Endodermal cell (in vitro differentiated cells): Measurements from ENCODE around the gene TYK2. TPM values are rescaled to one million over a fixed set of nuclear protein-coding genes. Genes with fewer than 3 reads are reported as not detected.

Experiments used
- DNase-seq: peaks from one replicate; pipeline ENCODE4 v3.0.0-alpha.2; 2017
- H3K27ac ChIP-seq: 2 replicates; pipeline ENCODE4 v1.5.1; 2013; ENCODE audit warnings: mild to moderate bottlenecking, low read depth, low read length, moderate library complexity
- H3K27me3 ChIP-seq: 2 replicates; pipeline ENCODE4 v1.6.1; 2013; ENCODE audit warnings: mild to moderate bottlenecking, low read length, moderate library complexity; ENCODE audit not compliant: insufficient read depth, control insufficient read depth, poor library complexity, severe bottlenecking
- H3K36me3 ChIP-seq: 2 replicates; pipeline ENCODE4 v1.7.0; 2013; ENCODE audit warnings: mild to moderate bottlenecking, low read length, moderate library complexity; ENCODE audit not compliant: control insufficient read depth, insufficient read depth
- H3K4me1 ChIP-seq: one replicate; pipeline ENCODE4 v1.7.0; 2013; ENCODE audit warnings: low read length; ENCODE audit not compliant: control insufficient read depth, insufficient read depth
- H3K4me3 ChIP-seq: 2 replicates; pipeline ENCODE4 v1.5.1; 2013; ENCODE audit warnings: mild to moderate bottlenecking, low read length, moderate library complexity
- H3K9ac ChIP-seq: 2 replicates; pipeline ENCODE4 v1.6.1; 2013; ENCODE audit warnings: mild to moderate bottlenecking, low read length, moderate library complexity; ENCODE audit not compliant: poor library complexity, severe bottlenecking; ENCODE audit errors: extremely low read depth
- H3K9me3 ChIP-seq: 2 replicates; pipeline ENCODE4 v1.6.1; 2013; ENCODE audit warnings: mild to moderate bottlenecking, low read length, moderate library complexity; ENCODE audit not compliant: control insufficient read depth
- H3K27ac Mint-ChIP-seq: 2 replicates; pipeline ENCODE4 v1.8.0; 2020; ENCODE audit warnings: mixed read lengths
- H3K27me3 Mint-ChIP-seq: 2 replicates; pipeline ENCODE4 v1.8.0; 2021; ENCODE audit warnings: mild to moderate bottlenecking, mixed read lengths; ENCODE audit not compliant: insufficient read depth
- H3K36me3 Mint-ChIP-seq: 2 replicates; pipeline ENCODE4 v1.8.0; 2020; ENCODE audit warnings: low read depth, mixed read lengths
- H3K4me1 Mint-ChIP-seq: 2 replicates; pipeline ENCODE4 v1.8.0; 2020; ENCODE audit warnings: mixed read lengths
- H3K4me3 Mint-ChIP-seq: 2 replicates; pipeline ENCODE4 v1.8.0; 2020; ENCODE audit warnings: mild to moderate bottlenecking, moderate library complexity, mixed read lengths
- H3K9me3 Mint-ChIP-seq: 2 replicates; pipeline ENCODE4 v1.8.0; 2020; ENCODE audit warnings: mild to moderate bottlenecking, mixed read lengths
- CTCF ChIP-seq: fragments of 200-600 bp; sonication (generic); conservative IDR thresholded peaks from 2 replicates; pipeline ENCODE4 v1.5.0; 2021; ENCODE audit warnings: antibody characterized with exemption, mild to moderate bottlenecking
- WGBS, 2 experiments: methylation state at CpG; one replicate each; pipeline versions ENCODE4 v1.1.5 to v1.1.7; 2013; ENCODE audit warnings: missing lambda C conversion rate in 2 of 2, mixed read lengths in 1 of 2; ENCODE audit not compliant: insufficient coverage in 1 of 2, insufficient read length in 1 of 2; 5-methylcytosine and 5-hydroxymethylcytosine counted together
- total RNA-seq, 2 donors: library from RNA; stranded (reverse); fragmentation: NEBNext Ultra II Directional in 1 of 2; extraction: Animal tissue kit (Norgen Biotek cat#: 25700) in 1 of 2; gene quantifications; 2 replicates in 1 of 2; 3 replicates in 1 of 2; pipeline ENCODE4 v1.2.1, GENCODE V29; 2021

The TYK2 gene
- total RNA-seq, 2 donors from 2014 or later, result 63.5 to 65.8 TPM

DNA sequence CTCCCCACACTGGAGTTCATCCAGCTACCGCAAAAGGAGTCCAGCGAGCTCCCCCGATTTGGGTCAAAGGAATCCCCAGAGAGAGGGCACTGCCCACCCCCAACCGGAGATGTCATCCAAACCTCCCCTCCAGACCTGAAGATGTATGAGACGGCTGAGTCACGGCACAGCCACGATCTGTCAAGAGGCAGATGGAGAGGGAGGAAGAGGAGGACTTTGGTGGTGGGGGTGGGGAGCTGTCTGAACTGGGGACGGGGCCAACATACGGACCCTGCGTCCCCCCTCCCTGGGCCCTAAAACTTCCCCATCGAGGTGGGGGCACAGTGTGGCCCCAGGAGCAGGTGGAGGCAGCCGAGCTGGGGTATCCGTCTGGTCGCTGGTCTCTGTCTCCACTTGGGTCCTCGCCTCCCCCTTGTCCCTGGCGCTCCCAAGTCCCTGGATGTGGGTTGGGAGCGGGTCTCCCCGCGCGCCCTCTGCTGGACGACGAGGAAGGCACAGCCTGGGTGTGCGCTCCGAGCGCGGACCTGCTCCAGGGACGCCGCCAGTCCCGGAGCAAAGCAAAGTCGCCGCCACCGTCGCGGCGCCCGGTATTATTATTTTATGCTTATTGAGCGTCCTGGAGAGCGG lies 43.8 kb upstream of the TYK2 start:
- peaks cover 98% of the 10 kb centered on the region for H3K27me3 ChIP-seq
- no peak overlapping the region for H3K27ac ChIP-seq
- no peaks in the 10 kb centered on the region for H3K9me3 ChIP-seq
- no peaks in the 10 kb centered on the region for H3K36me3 ChIP-seq
- no peak overlapping the region for H3K9ac ChIP-seq
- Mint-ChIP-seq H3K27me3 (peaks cover 95% of the 10 kb centered on the region), H3K27ac (no peak overlapping the region), H3K36me3 (no peaks in the 10 kb centered on the region), H3K9me3 (no peaks in the 10 kb centered on the region), H3K4me3 (no peak overlapping the region), H3K4me1 (peaks cover 5% of the 10 kb centered on the region)
- TF ChIP-seq CTCF, result peak; percentile 97
- H3K4me3 ChIP-seq, result peak overlapping the region; percentile 66
- H3K4me1 ChIP-seq, result no peaks in the 10 kb centered on the region
- DNase-seq, result peak; percentile 96
- WGBS, 2 experiments, result 7 to 8% methylated on average over 17 to 38 of the region's 38 CpGs

GRCh38 chr19:10422846-10423245 lies 42.5 kb upstream of the TYK2 start:
- TF ChIP-seq CTCF, result no peak
- Histone ChIP-seq H3K9ac (no peak overlapping the region), H3K27me3 (peaks cover 98% of the 10 kb centered on the region), H3K36me3 (no peaks in the 10 kb centered on the region), H3K4me3 (no peak overlapping the region), H3K9me3 (no peaks in the 10 kb centered on the region), H3K27ac (no peak overlapping the region), H3K4me1 (peaks cover 3% of the 10 kb centered on the region)
- DNase-seq, result no peak
- no peak overlapping the region for H3K27ac Mint-ChIP-seq
- H3K4me3 Mint-ChIP-seq, result no peak overlapping the region
- WGBS, 2 experiments, result 89% methylated on average over 3 of the region's 3 CpGs; no CpG with 5 or more reads in 1 of the 2 experiments
- peaks cover 15% of the 10 kb centered on the region for H3K4me1 Mint-ChIP-seq
- H3K36me3 Mint-ChIP-seq, result no peaks in the 10 kb centered on the region
- H3K9me3 Mint-ChIP-seq, result no peaks in the 10 kb centered on the region
- H3K27me3 Mint-ChIP-seq, result peaks cover 95% of the 10 kb centered on the region

DNA sequence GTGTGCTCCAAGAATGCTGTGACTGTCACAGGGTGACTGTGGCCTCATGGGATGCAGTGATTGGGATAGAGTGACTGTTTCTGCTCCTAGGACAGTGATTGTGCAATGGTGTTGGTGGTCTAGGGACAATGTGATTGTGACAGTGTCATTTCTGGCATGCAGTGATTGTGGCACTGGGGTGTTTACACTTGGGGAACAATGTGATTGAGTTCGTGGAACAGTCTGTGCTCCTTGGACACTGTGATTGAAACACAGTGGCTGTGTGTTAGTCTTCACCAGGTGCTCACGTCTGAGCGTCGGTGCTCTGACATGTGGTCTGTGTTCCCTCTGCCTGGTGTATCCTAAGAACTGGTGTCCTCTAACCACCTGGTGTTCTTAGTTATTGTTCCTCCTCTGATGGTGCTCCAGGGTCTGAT lies 41.7 kb upstream of the TYK2 start:
- Mint-ChIP-seq H3K4me1 (peaks cover 15% of the 10 kb centered on the region), H3K4me3 (no peak overlapping the region), H3K36me3 (no peaks in the 10 kb centered on the region), H3K27ac (no peak overlapping the region), H3K27me3 (peaks cover 95% of the 10 kb centered on the region), H3K9me3 (no peaks in the 10 kb centered on the region)
- DNase-seq, result no peak
- H3K9ac ChIP-seq, result no peak overlapping the region
- no peaks in the 10 kb centered on the region for H3K9me3 ChIP-seq
- 77 to 82% methylated on average over 4 of the region's 4 CpGs for WGBS, 2 experiments
- no peak for TF ChIP-seq CTCF
- no peaks in the 10 kb centered on the region for H3K36me3 ChIP-seq
- H3K4me3 ChIP-seq, result no peak overlapping the region
- no peak overlapping the region for H3K27ac ChIP-seq
- peaks cover 3% of the 10 kb centered on the region for H3K4me1 ChIP-seq
- peaks cover 98% of the 10 kb centered on the region for H3K27me3 ChIP-seq
